Tibial nerve (tissue), 4 donors: ENCODE data around the gene ZSWIM6.

ENCODE experiments used
- CTCF ChIP-seq, 5 experiments: fragments of 200-600 bp in 3 of 5; fragments of 450-650 bp in 2 of 5; sonication (generic) in 3 of 5; IDR thresholded peaks; one replicate each; pipeline ENCODE4 v1.5.1; 2016 to 2019; ENCODE audit warnings: antibody characterized with exemption in 5 of 5, mild to moderate bottlenecking in 3 of 5, moderate library complexity in 2 of 5
- EP300 ChIP-seq, 2 donors: sonication (generic); formaldehyde crosslinking; IDR thresholded peaks; one replicate each; pipeline ENCODE4 v1.6.1; 2017; ENCODE audit warnings: antibody characterized with exemption in 2 of 2, mild to moderate bottlenecking in 1 of 2
- POLR2A ChIP-seq, 2 donors: fragments of 450-650 bp; IDR thresholded peaks; one replicate each; pipeline ENCODE4 v1.6.1; 2017; ENCODE audit warnings: antibody characterized with exemption in 2 of 2, mild to moderate bottlenecking in 2 of 2, moderate library complexity in 2 of 2

GRCh38 chr5:61504143-61504770, 172.2 kb downstream of the ZSWIM6 start:
- TF ChIP-seq CTCF (IDR thresholded peaks at IDR 0.05) (no peak), EP300 (IDR thresholded peaks at IDR 0.05) (no peak), POLR2A (IDR thresholded peaks at IDR 0.05) (no peak)
